RWPE1 (cell line): Measurements from ENCODE around the gene KHSRP.

ENCODE experiments used
- CTCF ChIA-PET: fragments of 350-600 bp; sonication (Branson Sonifier 250); formaldehyde crosslinking; extraction: SDS; loops from one replicate; lab custom pipeline; 2021; lab: Yijun Ruan, JAX
- POLR2A ChIA-PET: fragments of 400-600 bp; formaldehyde crosslinking; extraction: SDS; loops from one replicate; lab custom pipeline; 2020; ENCODE audit warnings: antibody characterized with exemption; ENCODE audit not compliant: low non-redundant PET; lab: Yijun Ruan, JAX
- DNase-seq: peaks from one replicate; pipeline ENCODE4 v3.0.0; 2012; ENCODE audit warnings: low spot score
- H3K27ac ChIP-seq: fragments of 450-650 bp; 2 replicates; pipeline ENCODE4 v1.5.1; 2017
- CTCF ChIP-seq: fragments of 450-650 bp; conservative IDR thresholded peaks from 2 replicates; pipeline ENCODE4 v1.5.1; 2017; ENCODE audit warnings: low read depth, mild to moderate bottlenecking

KHSRP gene

GRCh38 chr19:6424195-6424938 lies at the start of gene KHSRP:
TSS of gene KHSRP (minus strand) at chr19:6424811. CDS start at chr19:6424701, 110 bp downstream.
- peak; percentile 37 for DNase-seq
- H3K27ac ChIP-seq, result peak within 1 kb of the TSS; percentile 83
- ChIA-PET POLR2A (no interaction called here), CTCF (no interaction called here)
- no peak for TF ChIP-seq CTCF

GRCh38 chr19:6473647-6474046 lies 49.0 kb upstream of the KHSRP start:
- POLR2A ChIA-PET, result no interaction called here
- DNase-seq, result peak; percentile 25
- CTCF ChIA-PET, result no interaction called here
- no peak for TF ChIP-seq CTCF
- no peak overlapping the region for H3K27ac ChIP-seq

GRCh38 chr19:6472713-6473112 lies 48.1 kb upstream of the KHSRP start:
- no peak for DNase-seq
- ChIA-PET POLR2A (no interaction called here), CTCF (no interaction called here)
- no peak for TF ChIP-seq CTCF
- H3K27ac ChIP-seq, result no peak overlapping the region

GRCh38 chr19:6471076-6471475 lies 46.5 kb upstream of the KHSRP start:
- no peak for TF ChIP-seq CTCF
- POLR2A ChIA-PET, result no interaction called here
- DNase-seq, result no peak
- CTCF ChIA-PET, result no interaction called here
- no peak overlapping the region for H3K27ac ChIP-seq

- H3K27ac ChIP-seq, result no peak overlapping the region
- no peak for DNase-seq
- no peak for TF ChIP-seq CTCF
- ChIA-PET CTCF (no interaction called here), POLR2A (no interaction called here)
These were observed 45.6 kb upstream of the KHSRP start for GRCh38 chr19:6470173-6470572.

- ChIA-PET POLR2A (no interaction called here), CTCF (interaction anchor here (0.6 to 0.7 kb wide), 2 partner anchors 39 to 50 kb away, joined by 3 to 4 read pairs; no protein-coding TSS in a partner anchor)
- no peak for DNase-seq
- no peak for TF ChIP-seq CTCF
- no peak overlapping the region for H3K27ac ChIP-seq
These were observed 42.8 kb upstream of the KHSRP start for GRCh38 chr19:6467384-6467783.
